ENCODE data around the gene HNRNPUL1. TPM values are rescaled to one million over a fixed set of nuclear protein-coding genes. Genes with fewer than 3 reads are reported as not detected.

Gene HNRNPUL1
- total RNA-seq, 1 experiment from 2014 or later, result 266 TPM

- no TSS peak for BruUV-seq (replicated peaks)
- Histone ChIP-seq H3K9me3 (ENCODE audit: insufficient read depth, low read depth) (no peaks in the 10 kb centered on the region), H2AFZ (peak overlapping the region; percentile 74), H3K9me2 (ENCODE audit: insufficient read depth) (no peaks in the 10 kb centered on the region), H3K27me3 (ENCODE audit: insufficient read depth, low read depth) (no peaks in the 10 kb centered on the region), H3K4me2 (peak overlapping the region; percentile 98), H4K20me1 (ENCODE audit: insufficient read depth) (no peaks in the 10 kb centered on the region), H3K36me3 (ENCODE audit: low read depth) (no peaks in the 10 kb centered on the region), H3K79me2 (ENCODE audit: low read depth) (no peaks in the 10 kb centered on the region; the same call in 1 of the 2 replicates), H3K4me3 (peak overlapping the region; percentile 80), H3F3A (ENCODE audit: insufficient read depth, low read depth) (peaks cover 15% of the 10 kb centered on the region; the same call in 1 of the 2 replicates), H3K4me1 (replicated peaks; ENCODE audit: insufficient read depth) (peaks cover 15% of the 10 kb centered on the region), H3K27ac (no peak overlapping the region)
- ChIA-PET POLR2A (ENCODE audit: unreplicated experiment) (interaction anchor here (0.6 to 0.9 kb wide), 5 partner anchors 28 to 1066 kb away, joined by 3 to 13 read pairs (median 3); no protein-coding TSS in a partner anchor), CTCF (interaction anchor here (0.5 to 1.6 kb wide), 5 partner anchors 9 to 406 kb away, joined by 3 to 10 read pairs (median 6); partner anchors contain the start of genes B9D2 and HNRNPUL1)
- DNase-seq, result peak in 1 of 2 experiments; percentile 73
- intact Hi-C loops (cut with micrococcal nuclease; ENCODE audit: unreplicated experiment), result loop anchor here (1.0 to 10.0 kb wide), 6 partner anchors 26 to 691 kb away; partner anchors contain the start of genes BCKDHA, CCDC97, DMAC2 and EXOSC5
- TF ChIP-seq CTCF (conservative IDR thresholded peaks at IDR 0.05) (peak; percentile 60), EZH2 (IDR thresholded peaks at IDR 0.05; ENCODE audit: low read depth) (no peak)
Measured at GRCh38 chr19:41352609-41353465, 88.7 kb downstream of the HNRNPUL1 start.

GRCh38 chr19:41353466-41354342 is 89.5 kb downstream of the HNRNPUL1 start, which contains the start of gene TGFB1:
TGFB1 (minus strand) TSS chr19:41353922; CDS start chr19:41353044, 878 bp downstream.
- Histone ChIP-seq H3K36me3 (ENCODE audit: low read depth) (no peaks in the 10 kb centered on the region), H3K9me3 (ENCODE audit: insufficient read depth, low read depth) (no peaks in the 10 kb centered on the region), H3K9me2 (ENCODE audit: insufficient read depth) (no peaks in the 10 kb centered on the region), H3K27me3 (ENCODE audit: insufficient read depth, low read depth) (no peaks in the 10 kb centered on the region), H3F3A (ENCODE audit: insufficient read depth, low read depth) (peaks cover 15% of the 10 kb centered on the region; the same call in 1 of the 2 replicates), H3K4me2 (peak within 1 kb of the TSS; percentile 98), H2AFZ (peak within 1 kb of the TSS; percentile 74), H4K20me1 (ENCODE audit: insufficient read depth) (no peaks in the 10 kb centered on the region), H3K4me1 (replicated peaks; ENCODE audit: insufficient read depth) (peaks cover 15% of the 10 kb centered on the region), H3K79me2 (ENCODE audit: low read depth) (no peaks in the 10 kb centered on the region; the same call in 1 of the 2 replicates), H3K4me3 (peak within 1 kb of the TSS; percentile 80), H3K27ac (no peak within 1 kb of the TSS)
- DNase-seq, result peak; percentile 39 to 91
- POLR2A ChIA-PET (ENCODE audit: unreplicated experiment), result interaction anchor here (0.6 to 0.8 kb wide), 4 partner anchors 29 to 890 kb away, joined by 3 read pairs; no protein-coding TSS in a partner anchor
- intact Hi-C loops (cut with micrococcal nuclease; ENCODE audit: unreplicated experiment), result loop anchor here (1.0 to 10.0 kb wide), 5 partner anchors 27 to 691 kb away; partner anchors contain the start of genes BCKDHA, DMAC2 and EXOSC5
- TSS peak; percentile 89 for BruUV-seq (replicated peaks)
- CTCF ChIA-PET, result interaction anchor here (1.2 to 1.6 kb wide), 2 partner anchors 10 to 90 kb away, joined by 3 to 10 read pairs; partner anchors contain the start of genes B9D2 and HNRNPUL1
- TF ChIP-seq CTCF (conservative IDR thresholded peaks at IDR 0.05), result peak; percentile 79
- no peak for TF ChIP-seq EZH2 (IDR thresholded peaks at IDR 0.05; ENCODE audit: low read depth)
